Neuronal stem cell (in vitro differentiated cells): ENCODE results near the gene TAPT1.

Experiments used
- DNase-seq: peaks from one replicate; pipeline ENCODE4 v3.0.0-alpha.2; 2013; ENCODE audit warnings: low spot score
- H2AFZ ChIP-seq: one replicate; pipeline ENCODE4 v1.6.1; 2013; ENCODE audit warnings: mild to moderate bottlenecking, low read length, inconsistent platforms
- H2AK5ac ChIP-seq: 2 replicates; pipeline ENCODE4 v1.6.1; 2013; ENCODE audit warnings: low read depth, mild to moderate bottlenecking, inconsistent platforms, low read length, moderate library complexity, mixed read lengths
- H2BK120ac ChIP-seq: 2 replicates; pipeline ENCODE4 v1.6.1; 2013; ENCODE audit warnings: low read depth, mild to moderate bottlenecking, inconsistent platforms, low read length, moderate library complexity, mixed read lengths
- H2BK12ac ChIP-seq: one replicate; pipeline ENCODE4 v1.6.1; 2013; ENCODE audit warnings: low read length, inconsistent platforms
- H2BK15ac ChIP-seq: 2 replicates; pipeline ENCODE4 v1.6.1; 2013; ENCODE audit warnings: mild to moderate bottlenecking, low read length, inconsistent platforms, mixed read lengths
- H2BK5ac ChIP-seq: one replicate; pipeline ENCODE4 v1.6.1; 2013; ENCODE audit warnings: inconsistent platforms, mild to moderate bottlenecking, low read length, moderate library complexity
- H3K14ac ChIP-seq: one replicate; pipeline ENCODE4 v1.6.1; 2013; ENCODE audit warnings: low read length, inconsistent platforms
- H3K18ac ChIP-seq: 2 replicates; pipeline ENCODE4 v1.6.1; 2013; ENCODE audit warnings: low read length, inconsistent platforms
- H3K23ac ChIP-seq: 2 replicates; pipeline ENCODE4 v1.6.1; 2013; ENCODE audit warnings: low read depth, mild to moderate bottlenecking, mixed read lengths, low read length, inconsistent platforms; ENCODE audit not compliant: poor library complexity
- H3K27ac ChIP-seq: replicated peaks from 3 replicates; pipeline ENCODE4 v1.5.1; 2013; ENCODE audit warnings: low read length, inconsistent platforms
- H3K27me3 ChIP-seq, 3 experiments: 2 replicates each; pipeline ENCODE4 v1.6.1; 2013; ENCODE audit warnings: low read length in 3 of 3, mild to moderate bottlenecking in 2 of 3, inconsistent platforms in 1 of 3, low read depth in 1 of 3, mixed read lengths in 1 of 3, moderate library complexity in 1 of 3; ENCODE audit not compliant: control insufficient read depth in 3 of 3, insufficient read depth in 3 of 3
- H3K36me3 ChIP-seq, 2 donors: replicated peaks in 1 of 2; 2 replicates each; pipeline ENCODE4 v1.6.1; 2013; ENCODE audit warnings: low read length in 2 of 2; ENCODE audit not compliant: control insufficient read depth in 2 of 2, insufficient read depth in 2 of 2
- H3K4ac ChIP-seq: 2 replicates; pipeline ENCODE4 v1.6.1; 2013; ENCODE audit warnings: inconsistent platforms, mild to moderate bottlenecking, low read length, moderate library complexity
- H3K4me1 ChIP-seq, 2 donors: 1 replicate in 1 of 2; 2 replicates in 1 of 2; pipeline ENCODE4 v1.6.1; 2013; ENCODE audit warnings: low read length in 2 of 2, low read depth in 1 of 2; ENCODE audit not compliant: control insufficient read depth in 2 of 2, insufficient read depth in 1 of 2
- H3K4me2 ChIP-seq: one replicate; pipeline ENCODE4 v1.6.1; 2013; ENCODE audit warnings: mild to moderate bottlenecking, low read length, inconsistent platforms; ENCODE audit not compliant: insufficient read depth, poor library complexity, severe bottlenecking
- H3K4me3 ChIP-seq, 2 donors: 2 replicates each; pipeline ENCODE4 v1.5.1; 2013; ENCODE audit warnings: low read length in 2 of 2, mild to moderate bottlenecking in 2 of 2, inconsistent platforms in 1 of 2, moderate library complexity in 1 of 2
- H3K79me1 ChIP-seq: one replicate; pipeline ENCODE4 v1.6.1; 2013; ENCODE audit warnings: low read depth, mild to moderate bottlenecking, inconsistent platforms, low read length, moderate library complexity
- H3K9ac ChIP-seq: one replicate; pipeline ENCODE4 v1.6.1; 2013; ENCODE audit warnings: mild to moderate bottlenecking, low read depth, low read length, inconsistent platforms; ENCODE audit not compliant: poor library complexity
- H3K9me3 ChIP-seq, 2 donors: replicated peaks in 1 of 2; 2 replicates each; pipeline versions ENCODE3 to v1.6.1; 2013; ENCODE audit warnings: low read length in 2 of 2, mild to moderate bottlenecking in 2 of 2, inconsistent platforms in 1 of 2, low read depth in 1 of 2, mixed read lengths in 1 of 2, moderate library complexity in 1 of 2; ENCODE audit not compliant: control insufficient read depth in 2 of 2, insufficient read depth in 1 of 2
- H4K8ac ChIP-seq: one replicate; pipeline ENCODE4 v1.6.1; 2013; ENCODE audit warnings: low read depth, mild to moderate bottlenecking, inconsistent platforms, low read length, moderate library complexity
- H4K91ac ChIP-seq: one replicate; pipeline ENCODE4 v1.6.1; 2013; ENCODE audit warnings: low read length, low read depth, mild to moderate bottlenecking, inconsistent platforms; ENCODE audit not compliant: poor library complexity
- whole genome bisulfite sequencing, 2 donors: extraction: QIAGEN DNeasy Blood & Tissue Kit; methylation state at CpG; one replicate each; pipeline ENCODE4 v1.1.7; 2013; ENCODE audit warnings: missing lambda C conversion rate in 2 of 2, mixed read lengths in 1 of 2; ENCODE audit not compliant: insufficient read length in 2 of 2, insufficient replicate concordance in 1 of 2; ENCODE audit errors: extremely low coverage in 2 of 2; 5-methylcytosine and 5-hydroxymethylcytosine counted together

TAPT1 gene

DNA sequence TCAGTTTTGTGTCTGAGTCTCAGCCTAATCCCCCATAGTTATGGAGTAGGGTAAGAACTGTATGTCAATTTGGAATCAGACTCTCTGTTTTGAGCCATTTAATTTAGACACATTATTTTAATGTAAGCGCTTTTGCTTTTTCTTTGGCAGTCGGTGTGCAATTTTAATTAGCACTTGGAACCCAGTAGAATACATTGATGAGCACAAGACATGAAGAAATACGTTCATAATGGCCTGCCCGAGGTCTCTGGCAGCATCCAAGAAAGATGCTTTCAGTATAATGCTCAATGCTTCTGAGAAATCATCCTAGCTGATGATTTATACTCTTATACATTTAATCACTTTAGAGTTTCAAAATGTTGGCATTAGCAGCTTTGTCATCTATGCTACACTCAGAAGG is 8.9 kb upstream of the TAPT1 start:
- H3K27me3 ChIP-seq = no peaks in the 10 kb centered on the region
- no peak overlapping the region for H4K8ac ChIP-seq
- H2BK12ac ChIP-seq = no peak overlapping the region
- H3K9me3 ChIP-seq = no peaks in the 10 kb centered on the region
- H3K14ac ChIP-seq = no peak overlapping the region
- H3K4me1 ChIP-seq = peaks cover 0 to 2% of the 10 kb centered on the region in 2 donors
- no peak overlapping the region for H2AK5ac ChIP-seq
- no peak overlapping the region for H3K23ac ChIP-seq
- no peak overlapping the region for H3K18ac ChIP-seq
- H3K27ac ChIP-seq = no peak overlapping the region
- no CpG with 5 or more reads among the region's 4 CpGs for WGBS, 2 donors
- no peak overlapping the region for H3K9ac ChIP-seq
- H3K4ac ChIP-seq = no peak overlapping the region
- H2BK15ac ChIP-seq = no peak overlapping the region
- H3K79me1 ChIP-seq = no peaks in the 10 kb centered on the region
- H2AFZ ChIP-seq = no peak overlapping the region
- H2BK120ac ChIP-seq = no peak overlapping the region
- no peak overlapping the region for H3K4me2 ChIP-seq
- H3K4me3 ChIP-seq = no peak overlapping the region
- no peaks in the 10 kb centered on the region for H3K36me3 ChIP-seq
- no peak overlapping the region for H4K91ac ChIP-seq
- no peak for DNase-seq
- no peak overlapping the region for H2BK5ac ChIP-seq

DNA sequence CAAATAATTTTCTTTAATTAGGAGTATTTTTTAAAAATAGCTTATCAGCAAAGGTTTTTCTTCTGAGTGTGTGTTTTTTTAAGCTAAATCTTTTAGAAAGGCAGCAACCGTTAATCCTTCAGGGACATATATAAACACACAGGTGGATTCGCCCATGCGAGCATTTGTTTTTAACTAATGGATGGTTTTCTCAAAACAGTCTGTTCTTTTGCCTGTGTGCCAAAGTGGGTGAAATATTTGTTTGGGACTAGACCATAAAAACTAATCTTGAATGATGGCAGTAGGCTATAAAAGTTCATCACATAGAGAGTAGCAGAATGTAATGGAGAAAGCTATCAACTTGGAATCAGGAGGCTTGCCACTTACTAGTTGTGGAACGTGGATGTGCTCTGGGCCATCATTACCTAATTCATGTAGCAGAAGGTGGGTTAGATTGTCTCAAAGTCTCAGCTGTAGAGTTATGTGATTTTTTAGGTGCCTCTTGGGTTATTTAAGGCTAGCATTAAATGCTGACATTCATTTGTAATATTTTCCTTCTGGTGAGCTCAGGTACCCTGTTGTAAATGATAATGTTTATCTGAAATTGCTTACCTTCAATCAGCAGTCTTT is 7.4 kb upstream of the TAPT1 start:
- Histone ChIP-seq H2BK12ac (no peak overlapping the region), H2BK15ac (no peak overlapping the region), H3K27me3 (no peaks in the 10 kb centered on the region), H3K79me1 (no peaks in the 10 kb centered on the region), H4K91ac (no peak overlapping the region), H4K8ac (no peak overlapping the region), H3K9ac (no peak overlapping the region), H3K4me2 (no peak overlapping the region), H3K27ac (no peak overlapping the region), H3K4me3 (no peak overlapping the region), H3K36me3 (no peaks in the 10 kb centered on the region), H3K9me3 (no peaks in the 10 kb centered on the region), H3K4me1 (peaks cover 0 to 2% of the 10 kb centered on the region in 2 donors), H2AK5ac (no peak overlapping the region), H3K14ac (no peak overlapping the region), H2BK120ac (no peak overlapping the region), H2AFZ (no peak overlapping the region), H2BK5ac (no peak overlapping the region), H3K23ac (no peak overlapping the region), H3K4ac (no peak overlapping the region), H3K18ac (no peak overlapping the region)
- no peak for DNase-seq
- WGBS, 2 donors = no CpG with 5 or more reads among the region's 4 CpGs

DNA sequence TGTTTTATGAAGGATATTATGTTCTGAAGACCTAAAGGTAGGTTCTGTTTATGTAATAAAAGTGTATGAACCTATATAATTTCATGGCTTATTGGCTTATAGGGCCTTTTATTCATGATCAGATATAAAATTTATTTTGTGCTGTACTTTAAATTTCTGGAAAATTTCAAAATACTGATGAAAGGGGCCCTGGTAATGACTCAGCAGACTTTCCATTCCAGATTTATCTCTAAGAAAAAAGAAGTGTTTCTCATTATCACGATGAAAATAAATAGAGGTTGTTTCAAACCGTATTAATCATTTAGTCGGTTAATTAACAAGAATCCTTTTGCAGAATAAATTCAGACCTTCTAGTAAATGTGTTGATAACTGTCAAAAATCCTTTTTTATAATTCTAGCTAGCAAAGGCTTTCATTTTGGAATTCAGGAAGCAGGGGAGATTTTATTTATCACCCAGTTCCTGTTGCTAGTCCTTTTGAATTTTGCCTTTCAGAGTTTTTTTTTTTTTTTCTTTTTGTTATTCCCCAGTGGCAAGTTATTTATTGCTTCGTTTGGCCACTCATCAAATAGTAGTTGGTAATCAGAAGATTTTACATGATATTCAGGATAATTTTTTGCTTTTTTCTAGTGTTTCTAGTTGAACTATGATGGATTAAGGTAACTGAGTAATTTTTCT is 5.4 kb upstream of the TAPT1 start:
- Histone ChIP-seq H2BK5ac (no peak overlapping the region), H3K14ac (no peak overlapping the region), H3K23ac (no peak overlapping the region), H2AFZ (no peak overlapping the region), H2BK15ac (no peak overlapping the region), H3K79me1 (peaks cover 1% of the 10 kb centered on the region), H2BK120ac (no peak overlapping the region), H3K27ac (no peak overlapping the region), H2BK12ac (no peak overlapping the region), H3K4me3 (no peak overlapping the region), H4K8ac (no peak overlapping the region), H3K4ac (no peak overlapping the region), H4K91ac (no peak overlapping the region), H3K4me2 (no peak overlapping the region), H3K18ac (no peak overlapping the region), H3K4me1 (peaks cover 0 to 2% of the 10 kb centered on the region in 2 donors), H3K9ac (no peak overlapping the region), H2AK5ac (no peak overlapping the region), H3K9me3 (no peaks in the 10 kb centered on the region), H3K36me3 (no peaks in the 10 kb centered on the region), H3K27me3 (no peaks in the 10 kb centered on the region)
- WGBS, 2 donors = no CpG with 5 or more reads among the region's 4 CpGs
- no peak for DNase-seq

DNA sequence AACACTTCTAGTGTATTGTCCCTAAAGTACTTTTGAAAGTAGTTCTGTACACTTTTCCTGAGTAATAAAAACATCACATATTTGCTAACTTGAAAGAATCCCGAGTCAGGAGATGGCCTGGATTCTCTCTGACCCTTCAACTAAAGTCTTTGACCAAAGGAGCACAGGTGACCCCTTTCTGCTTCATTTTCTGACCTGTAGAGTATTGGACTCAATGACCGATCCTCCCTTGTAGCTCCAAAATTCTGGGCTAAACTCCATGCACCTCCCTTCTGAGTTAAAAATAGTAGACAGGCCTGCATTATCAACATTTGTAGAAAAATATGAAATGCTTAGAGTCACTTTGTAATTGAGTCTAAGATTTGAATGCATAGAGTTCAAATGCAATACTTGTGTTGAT is 4.0 kb upstream of the TAPT1 start:
- no peak overlapping the region for H3K27ac ChIP-seq

More for the DNA sequence above, 4.0 kb upstream of the TAPT1 start:
- no peak overlapping the region for H2BK12ac ChIP-seq
- H3K4me2 ChIP-seq = no peak overlapping the region
- H3K14ac ChIP-seq = no peak overlapping the region
- no peak overlapping the region for H4K8ac ChIP-seq
- no peaks in the 10 kb centered on the region for H3K9me3 ChIP-seq
- no peak overlapping the region for H3K9ac ChIP-seq
- H3K27me3 ChIP-seq = no peaks in the 10 kb centered on the region
- no peak overlapping the region for H2AFZ ChIP-seq
- peaks cover 3% of the 10 kb centered on the region for H3K79me1 ChIP-seq
- no peak overlapping the region for H2BK15ac ChIP-seq
- no peak overlapping the region for H4K91ac ChIP-seq
- no peak overlapping the region for H2BK5ac ChIP-seq
- no peak overlapping the region for H2AK5ac ChIP-seq
- no peak for DNase-seq
- H3K4ac ChIP-seq = no peak overlapping the region
- H3K23ac ChIP-seq = no peak overlapping the region
- WGBS, 2 donors = no CpG with 5 or more reads among the region's 2 CpGs
- H3K4me1 ChIP-seq = peaks cover 0 to 2% of the 10 kb centered on the region in 2 donors
- no peaks in the 10 kb centered on the region for H3K36me3 ChIP-seq
- no peak overlapping the region for H3K4me3 ChIP-seq
- H3K18ac ChIP-seq = no peak overlapping the region
- H2BK120ac ChIP-seq = no peak overlapping the region
